A549 (cell line): ENCODE data around the gene SMTNL2. TPM values are rescaled to one million over a fixed set of nuclear protein-coding genes. Genes with fewer than 3 reads are reported as not detected.

Source experiments
- ATAC-seq, 2 experiments: fragments of 200-7000 bp in 1 of 2; fragments of >200 bp in 1 of 2; cut with Nextera tagmentation in 1 of 2; cut with Tn5 transposase in 1 of 2; 3 replicates each; pipeline versions ENCODE4 v1.8.0 to v1.9.1; 2018 to 2020; ENCODE audit warnings: mild to moderate bottlenecking in 1 of 2, moderate library complexity in 1 of 2
- CTCF ChIA-PET: fragments of 300-600 bp; sonication (Branson Sonifier 250); formaldehyde crosslinking; extraction: SDS; loops from one replicate; lab custom pipeline; 2021; ENCODE audit warnings: antibody characterized with exemption, inconsistent platforms; lab: Yijun Ruan, JAX
- POLR2A ChIA-PET: fragments of 350-600 bp; formaldehyde crosslinking; extraction: SDS; loops from one replicate; lab custom pipeline; 2021; ENCODE audit warnings: antibody characterized with exemption, inconsistent platforms; lab: Yijun Ruan, JAX
- DNase-seq, 2 experiments: peaks; one replicate each; pipeline versions ENCODE4 v3.0.0 to v3.0.0-alpha.2; 2011 to 2016; ENCODE audit warnings: low read depth in 1 of 2, low spot score in 1 of 2
- FAIRE-seq: peaks from 2 replicates; lab custom pipeline; 2011; peaks lifted over from hg19 to GRCh38; lab: Jason Lieb, UNC
- H3K27ac ChIP-seq, 2 experiments: fragments of >200 bp; sonication (Bioruptor Twin); formaldehyde crosslinking; 3 replicates each; pipeline ENCODE4 v1.5.1; 2016 to 2017
- H3K4me1 ChIP-seq: fragments of >200 bp; sonication (Bioruptor Twin); formaldehyde crosslinking; 3 replicates; pipeline ENCODE4 v1.6.1; 2016
- H3K4me2 ChIP-seq: fragments of >200 bp; sonication (Bioruptor Twin); formaldehyde crosslinking; 3 replicates; pipeline ENCODE4 v1.6.1; 2016
- H3K4me3 ChIP-seq: fragments of >200 bp; sonication (Bioruptor Twin); formaldehyde crosslinking; 3 replicates; pipeline ENCODE4 v1.5.1; 2016
- H3K9me3 ChIP-seq: fragments of >200 bp; sonication (Bioruptor Twin); formaldehyde crosslinking; 3 replicates; pipeline ENCODE4 v1.6.1; 2016
- ATOH8 ChIP-seq: fragments of 250-450 bp; sonication (Bioruptor Pico); IDR thresholded peaks from 2 replicates; pipeline ENCODE4 v1.5.0; 2020; ENCODE audit warnings: low read depth, mild to moderate bottlenecking, moderate library complexity
- BCL3 ChIP-seq: fragments of >200 bp; sonication (Bioruptor Twin); formaldehyde crosslinking; IDR thresholded peaks from 3 replicates; pipeline ENCODE4 v1.6.1; 2016
- BHLHE40 ChIP-seq: IDR thresholded peaks from 2 replicates; pipeline ENCODE4 v1.6.1; 2012; ENCODE audit warnings: low read depth, low read length, inconsistent platforms
- CHD2 ChIP-seq: fragments of 150-350 bp; IDR thresholded peaks from 2 replicates; pipeline ENCODE4 v1.6.1; 2014; ENCODE audit warnings: low read length; ENCODE audit not compliant: partially characterized antibody
- CTCF ChIP-seq: fragments of >200 bp; sonication (Bioruptor Twin); formaldehyde crosslinking; IDR thresholded peaks from 3 replicates; pipeline ENCODE4 v1.5.1; 2016
- E2F6 ChIP-seq: IDR thresholded peaks from 2 replicates; pipeline ENCODE4 v1.6.1; 2012; ENCODE audit warnings: low read depth, borderline replicate concordance
- EHF ChIP-seq: fragments of 250-450 bp; sonication (Bioruptor Pico); IDR thresholded peaks from 2 replicates; pipeline ENCODE4 v1.5.0; 2020; ENCODE audit warnings: mild to moderate bottlenecking
- ELK1 ChIP-seq: fragments of 150-350 bp; IDR thresholded peaks from 2 replicates; pipeline ENCODE4 v1.6.1; 2014; ENCODE audit warnings: low read depth, mild to moderate bottlenecking, low read length
- EP300 ChIP-seq, 2 experiments: fragments of >200 bp; sonication (Bioruptor Twin); formaldehyde crosslinking; IDR thresholded peaks; 2 replicates in 1 of 2; 3 replicates in 1 of 2; pipeline ENCODE4 v1.6.1; 2016 to 2017
- ESRRA ChIP-seq: fragments of 150-350 bp; IDR thresholded peaks from 2 replicates; pipeline ENCODE4 v1.6.1; 2014; ENCODE audit warnings: mild to moderate bottlenecking, low read length, borderline replicate concordance
- FOSB ChIP-seq: fragments of 250-450 bp; sonication (Bioruptor Pico); IDR thresholded peaks from 2 replicates; pipeline ENCODE4 v1.5.0; 2020; ENCODE audit warnings: mild to moderate bottlenecking, moderate library complexity
- FOXS1 ChIP-seq: fragments of 250-450 bp; sonication (Bioruptor Pico); IDR thresholded peaks from 2 replicates; pipeline ENCODE4 v1.5.0; 2020; ENCODE audit warnings: mild to moderate bottlenecking, moderate library complexity
- GATA3 ChIP-seq: IDR thresholded peaks from 2 replicates; pipeline ENCODE4 v1.6.1; 2012; ENCODE audit warnings: borderline replicate concordance
- HMGXB4 ChIP-seq: fragments of 250-450 bp; sonication (Bioruptor Pico); IDR thresholded peaks from 2 replicates; pipeline ENCODE4 v1.5.0; 2021; ENCODE audit warnings: mild to moderate bottlenecking, moderate library complexity, borderline replicate concordance
- KDM1A ChIP-seq: fragments of 200-600 bp; sonication (generic); IDR thresholded peaks from 2 replicates; pipeline ENCODE4 v1.6.1; 2016; ENCODE audit warnings: low read depth, mild to moderate bottlenecking
- MAX ChIP-seq: IDR thresholded peaks from 2 replicates; pipeline ENCODE4 v1.6.1; 2012
- NPAS2 ChIP-seq: fragments of 250-450 bp; sonication (Bioruptor Pico); IDR thresholded peaks from 2 replicates; pipeline ENCODE4 v1.8.0; 2022; ENCODE audit warnings: mild to moderate bottlenecking, moderate library complexity, borderline replicate concordance
- POLR2AphosphoS2 ChIP-seq: conservative IDR thresholded peaks from 2 replicates; pipeline ENCODE4 v1.6.1; 2012; ENCODE audit warnings: low read length, improper control_type of control experiment, inconsistent platforms
- RAD21 ChIP-seq, 2 experiments: fragments of >200 bp in 1 of 2; sonication (Bioruptor Twin) in 1 of 2; formaldehyde crosslinking in 1 of 2; IDR thresholded peaks in 1 of 2; conservative IDR thresholded peaks in 1 of 2; 2 replicates in 1 of 2; 3 replicates in 1 of 2; pipeline ENCODE4 v1.6.1; 2012 to 2018; ENCODE audit warnings: inconsistent platforms in 1 of 2
- RFX5 ChIP-seq: fragments of 450-650 bp; IDR thresholded peaks from 2 replicates; pipeline ENCODE4 v1.7.1; 2014; ENCODE audit warnings: antibody characterized with exemption, mild to moderate bottlenecking, moderate library complexity
- SMC3 ChIP-seq: fragments of >200 bp; sonication (Bioruptor Twin); formaldehyde crosslinking; IDR thresholded peaks from 3 replicates; pipeline ENCODE4 v1.6.1; 2018; ENCODE audit warnings: inconsistent platforms
- TP53 ChIP-seq: fragments of 250-450 bp; sonication (Bioruptor Pico); IDR thresholded peaks from 2 replicates; pipeline ENCODE4 v1.5.0; 2021; ENCODE audit warnings: mild to moderate bottlenecking, moderate library complexity
- USF2 ChIP-seq: fragments of 450-650 bp; IDR thresholded peaks from 2 replicates; pipeline ENCODE4 v1.6.1; 2014; ENCODE audit warnings: antibody characterized with exemption
- ZSCAN20 ChIP-seq: fragments of 250-450 bp; sonication (Bioruptor Pico); IDR thresholded peaks from 2 replicates; pipeline ENCODE4 v1.8.0; 2022; ENCODE audit warnings: mild to moderate bottlenecking, moderate library complexity
- WGBS: methylation state at CpG from one replicate; pipeline ENCODE4 v1.1.6; 2017; ENCODE audit errors: missing lambda C conversion rate; 5-methylcytosine and 5-hydroxymethylcytosine counted together
- polyA plus RNA-seq, 4 experiments: library from polyadenylated mRNA; depleted of rRNA in 3 of 4; stranded (reverse); fragments of >200 nt; fragmentation: RNase III in 1 of 4; extraction: RNeasy Plus Mini Kit Qiagen cat#74134 plus additional on column Dnase treatment in 1 of 4; gene quantifications; 2 replicates in 3 of 4; 3 replicates in 1 of 4; pipeline ENCODE4 v1.2.3, GENCODE V29; 2011 to 2017

Gene SMTNL2
- polyA plus RNA-seq, 2 of the 4 experiments (the other 2 are of a cell fraction) = 0.05 to 0.06 TPM

GRCh38 chr17:4565209-4566141 lies 18.9 kb upstream of the SMTNL2 start:
- Histone ChIP-seq H3K4me1 (0 out of 3 replicates have a peak, but pooled peaks cover 4% of the 10 kb centered on the region), H3K9me3 (no peaks in the 10 kb centered on the region), H3K27ac (peak overlapping the region in 1 of 2 experiments; percentile 25; a peak in 1 of 6 replicates), H3K4me3 (no peak overlapping the region), H3K4me2 (peak overlapping the region; percentile 62)
- WGBS = 24% methylated on average over 16 of the region's 16 CpGs
- POLR2A ChIA-PET = interaction anchor here (1.8 kb wide), 1 partner anchor 10 kb away, joined by 5 read pairs; the partner anchor contains the start of gene MYBBP1A
- DNase-seq (peak; percentile 92), ATAC-seq (peak; percentile 90 to 92)
- TF ChIP-seq MAX = peak; percentile 97
- TF ChIP-seq E2F6 = peak; percentile 99
- no peak for TF ChIP-seq BHLHE40
- TF ChIP-seq NPAS2 (CRISPR knock-in tag) = peak; percentile 7; the same call in 1 of the 2 replicates
- peak; percentile 96 for TF ChIP-seq CTCF
- TF ChIP-seq RAD21 (conservative IDR thresholded peaks at IDR 0.05 in 1 of 2, IDR thresholded peaks at IDR 0.05 in 1 of 2) = peak; percentile 51 to 68
- no peak for TF ChIP-seq KDM1A
- peak; percentile 69 for TF ChIP-seq USF2
- peak; percentile 51 for TF ChIP-seq SMC3
- TF ChIP-seq, all 56 proteins: peak for 7
- peak; percentile 79 for FAIRE-seq
- CTCF ChIA-PET = interaction anchor here (0.6 to 7.5 kb wide), 53 partner anchors 8 to 502 kb away, joined by 3 to 238 read pairs (median 6); partner anchors contain the start of genes CAMTA2, MYBBP1A, PELP1 and PLD2

GRCh38 chr17:4566785-4567184 lies 17.5 kb upstream of the SMTNL2 start:
- POLR2A ChIA-PET = interaction anchor here (0.9 to 1.6 kb wide), 4 partner anchors 11 to 343 kb away, joined by 3 to 8 read pairs (median 3); partner anchors contain the start of gene MYBBP1A
- no peaks in the 10 kb centered on the region for H3K9me3 ChIP-seq
- WGBS = 7% methylated on average over 5 of the region's 5 CpGs
- no peak overlapping the region for H3K4me3 ChIP-seq
- peak; percentile 70 to 94 for DNase-seq
- H3K4me1 ChIP-seq = 0 out of 3 replicates have a peak, but pooled peaks cover 4% of the 10 kb centered on the region
- H3K27ac ChIP-seq = no peak overlapping the region
- FAIRE-seq = peak; percentile 95
- no peak overlapping the region for H3K4me2 ChIP-seq
- ATAC-seq = peak; percentile 78 to 93; a peak in 5 of 6 replicates
- CTCF ChIA-PET = interaction anchor here (0.6 to 7.5 kb wide), 86 partner anchors 10 to 839 kb away, joined by 3 to 238 read pairs (median 4); partner anchors contain the start of genes ARRB2, C17orf107, CAMTA2 and CHRNE
- TF ChIP-seq ATOH8 (CRISPR knock-in tag) = no peak
- TF ChIP-seq HMGXB4 = no peak
- no peak for TF ChIP-seq POLR2AphosphoS2
- TF ChIP-seq RAD21 (conservative IDR thresholded peaks at IDR 0.05 in 1 of 2, IDR thresholded peaks at IDR 0.05 in 1 of 2) = peak; percentile 83 to 90
- TF ChIP-seq KDM1A = no peak
- TF ChIP-seq CHD2 = no peak
- TF ChIP-seq ZSCAN20 (CRISPR knock-in tag) = no peak
- no peak for TF ChIP-seq FOSB (CRISPR knock-in tag)
- no peak for TF ChIP-seq BCL3
- no peak for TF ChIP-seq TP53 (CRISPR knock-in tag)
- TF ChIP-seq ESRRA = 0 out of 2 replicates have a peak, but pooled peaks have one; percentile 53
- peak; percentile 86 for TF ChIP-seq SMC3
- TF ChIP-seq FOXS1 = no peak
- no peak for TF ChIP-seq GATA3
- no peak for TF ChIP-seq RFX5
- TF ChIP-seq EHF = no peak
- TF ChIP-seq ELK1 = no peak
- no peak for TF ChIP-seq EP300 (IDR thresholded peaks at IDR 0.05)
